Esophagus squamous epithelium (tissue), 5 donors: ENCODE measurements around the gene SLC51B. TPM values are rescaled to one million over a fixed set of nuclear protein-coding genes. Genes with fewer than 3 reads are reported as not detected.

Experiments used
- DNase-seq: peaks from one replicate; lab custom pipeline; 2025; lab: John Stamatoyannopoulos, UW
- H3K27ac ChIP-seq, 4 donors: fragments of 200-600 bp; sonication (generic); one replicate each; pipeline ENCODE4 v1.5.1; 2016 to 2019; ENCODE audit warnings: mild to moderate bottlenecking in 1 of 4
- H3K27me3 ChIP-seq, 4 donors: fragments of 200-600 bp; sonication (generic); 1 replicate in 3 of 4; 2 replicates in 1 of 4; pipeline versions ENCODE4 v1.5.1 to v1.6.0; 2017 to 2021; ENCODE audit warnings: antibody characterized with exemption in 1 of 4
- H3K36me3 ChIP-seq, 3 donors: fragments of 200-600 bp; sonication (generic); one replicate each; pipeline ENCODE4 v1.5.1; 2016 to 2019
- H3K4me1 ChIP-seq, 3 donors: fragments of 200-600 bp; sonication (generic); one replicate each; pipeline ENCODE4 v1.5.1; 2017 to 2019
- H3K4me3 ChIP-seq, 4 donors: fragments of 200-600 bp; sonication (generic); 1 replicate in 3 of 4; 2 replicates in 1 of 4; pipeline ENCODE4 v1.5.1; 2016 to 2019; ENCODE audit warnings: mild to moderate bottlenecking in 2 of 4, moderate library complexity in 1 of 4
- H3K9me3 ChIP-seq, 3 donors: fragments of 200-600 bp; sonication (generic); one replicate each; pipeline ENCODE4 v1.5.1; 2016 to 2019
- POLR2A ChIP-seq, 4 donors: fragments of 450-650 bp; IDR thresholded peaks; one replicate each; pipeline ENCODE4 v1.6.1; 2017; ENCODE audit warnings: antibody characterized with exemption in 4 of 4, mild to moderate bottlenecking in 4 of 4, moderate library complexity in 3 of 4
- WGBS, 2 donors: methylation state at CpG; one replicate each; pipeline ENCODE4 v1.1.5; 2018; 5-methylcytosine and 5-hydroxymethylcytosine counted together
- intact Hi-C: fragments of 100-400 bp; cut with DNase I; formaldehyde crosslinking; loops from one replicate; pipeline ENCODE4 v1.15.0; 2022
- total RNA-seq, 4 donors: library from RNA; depleted of rRNA; stranded (reverse); fragments of >200 nt; gene quantifications; one replicate each; pipeline ENCODE4 v1.1.0, GENCODE V29; 2016
- TF ChIP-seq, protein P1 (sequence below), 6 experiments: fragments of 450-650 bp in 4 of 6; fragments of 200-600 bp in 2 of 6; sonication (generic) in 2 of 6; IDR thresholded peaks; one replicate each; pipeline ENCODE4 v1.5.1; 2016 to 2019; ENCODE audit warnings: antibody characterized with exemption in 6 of 6, mild to moderate bottlenecking in 4 of 6, moderate library complexity in 4 of 6
- donor health status: DM: yes; HTN: yes; CAD: no.

The SLC51B gene
- total RNA-seq, 4 donors from 2014 or later: not detected

DNA sequence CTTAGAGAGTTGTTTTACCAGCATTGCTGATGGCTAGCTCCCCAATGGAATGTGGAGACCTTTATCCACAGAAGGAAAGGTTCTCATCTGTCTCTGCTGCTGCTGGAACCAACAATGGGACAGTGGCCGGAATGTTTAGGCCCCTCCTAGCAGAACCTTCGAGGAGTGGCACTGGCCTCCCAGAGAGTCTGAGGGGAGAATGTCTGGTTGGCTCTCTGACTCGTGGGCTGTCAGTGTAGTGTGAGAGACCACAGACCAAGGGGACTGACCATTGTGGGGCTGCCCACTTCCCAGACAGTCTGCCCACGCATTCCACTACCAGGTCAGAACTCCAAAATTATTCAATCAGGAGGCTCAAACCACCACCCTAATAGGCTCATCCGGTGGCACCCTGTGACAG is 17.5 kb downstream of the SLC51B start:
- Histone ChIP-seq H3K9me3 (no peaks in the 10 kb centered on the region), H3K4me3 (no peak overlapping the region), H3K27ac (peak overlapping the region; percentile 40 to 92 (median 80)), H3K27me3 (peaks cover 0 to 30% (median 0%) of the 10 kb centered on the region in 4 donors), H3K36me3 (peaks cover 0 to 3% (median 0%) of the 10 kb centered on the region in 3 donors), H3K4me1 (peaks cover 5 to 78% (median 16%) of the 10 kb centered on the region in 3 donors)
- TF ChIP-seq POLR2A (IDR thresholded peaks at IDR 0.05): no peak
- TF ChIP-seq, protein P1, sequence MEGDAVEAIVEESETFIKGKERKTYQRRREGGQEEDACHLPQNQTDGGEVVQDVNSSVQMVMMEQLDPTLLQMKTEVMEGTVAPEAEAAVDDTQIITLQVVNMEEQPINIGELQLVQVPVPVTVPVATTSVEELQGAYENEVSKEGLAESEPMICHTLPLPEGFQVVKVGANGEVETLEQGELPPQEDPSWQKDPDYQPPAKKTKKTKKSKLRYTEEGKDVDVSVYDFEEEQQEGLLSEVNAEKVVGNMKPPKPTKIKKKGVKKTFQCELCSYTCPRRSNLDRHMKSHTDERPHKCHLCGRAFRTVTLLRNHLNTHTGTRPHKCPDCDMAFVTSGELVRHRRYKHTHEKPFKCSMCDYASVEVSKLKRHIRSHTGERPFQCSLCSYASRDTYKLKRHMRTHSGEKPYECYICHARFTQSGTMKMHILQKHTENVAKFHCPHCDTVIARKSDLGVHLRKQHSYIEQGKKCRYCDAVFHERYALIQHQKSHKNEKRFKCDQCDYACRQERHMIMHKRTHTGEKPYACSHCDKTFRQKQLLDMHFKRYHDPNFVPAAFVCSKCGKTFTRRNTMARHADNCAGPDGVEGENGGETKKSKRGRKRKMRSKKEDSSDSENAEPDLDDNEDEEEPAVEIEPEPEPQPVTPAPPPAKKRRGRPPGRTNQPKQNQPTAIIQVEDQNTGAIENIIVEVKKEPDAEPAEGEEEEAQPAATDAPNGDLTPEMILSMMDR (IDR thresholded peaks at IDR 0.05): no peak
- DNase-seq: no peak
- WGBS, 2 donors: 61 to 67% methylated on average over 1 to 4 of the region's 5 CpGs
- intact Hi-C loops: no loop called here

DNA sequence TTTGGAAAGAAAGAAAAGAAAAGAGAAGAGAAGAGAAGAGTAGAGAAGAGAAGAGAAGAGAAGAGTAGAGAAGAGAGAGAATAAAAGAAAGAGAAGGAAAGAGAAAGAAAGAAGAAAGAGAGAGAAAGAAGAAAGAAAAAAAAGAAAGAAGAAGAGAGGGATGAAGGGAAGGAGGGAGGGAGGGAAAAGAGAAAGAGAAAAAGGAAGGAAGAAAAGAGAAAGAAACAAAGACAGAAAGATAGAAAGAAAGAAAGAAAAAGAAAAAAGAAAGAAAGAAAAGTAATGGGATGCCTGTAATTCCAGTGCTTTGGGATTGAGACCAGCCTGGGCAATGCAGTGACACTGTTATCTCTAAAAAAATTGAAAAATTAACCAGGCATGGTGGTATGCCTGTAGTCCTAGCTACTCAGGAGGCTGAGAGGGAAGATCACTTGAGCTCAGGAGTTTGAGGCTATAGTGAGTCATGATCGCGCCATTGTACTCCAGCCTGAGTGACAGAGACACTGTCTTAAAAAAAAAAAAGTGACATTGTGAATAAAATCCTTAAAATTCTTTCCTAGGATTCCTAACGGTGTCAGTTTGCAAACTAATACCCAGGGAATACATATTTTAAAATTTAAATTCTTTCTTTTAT is 20.9 kb downstream of the SLC51B start:
- Histone ChIP-seq H3K36me3 (no peaks in the 10 kb centered on the region), H3K27ac (peak overlapping the region; percentile 79 to 97 (median 86)), H3K27me3 (peaks cover 0 to 36% (median 0%) of the 10 kb centered on the region in 4 donors), H3K4me1 (peaks cover 6 to 91% (median 19%) of the 10 kb centered on the region in 3 donors), H3K4me3 (peak overlapping the region in 3 of 4 donors; percentile 43 to 80 (median 58)), H3K9me3 (no peaks in the 10 kb centered on the region)
- no peak for DNase-seq
- intact Hi-C loops: no loop called here
- no peak for TF ChIP-seq POLR2A (IDR thresholded peaks at IDR 0.05)
- 43 to 52% methylated on average over 3 of the region's 3 CpGs for WGBS, 2 donors

DNA sequence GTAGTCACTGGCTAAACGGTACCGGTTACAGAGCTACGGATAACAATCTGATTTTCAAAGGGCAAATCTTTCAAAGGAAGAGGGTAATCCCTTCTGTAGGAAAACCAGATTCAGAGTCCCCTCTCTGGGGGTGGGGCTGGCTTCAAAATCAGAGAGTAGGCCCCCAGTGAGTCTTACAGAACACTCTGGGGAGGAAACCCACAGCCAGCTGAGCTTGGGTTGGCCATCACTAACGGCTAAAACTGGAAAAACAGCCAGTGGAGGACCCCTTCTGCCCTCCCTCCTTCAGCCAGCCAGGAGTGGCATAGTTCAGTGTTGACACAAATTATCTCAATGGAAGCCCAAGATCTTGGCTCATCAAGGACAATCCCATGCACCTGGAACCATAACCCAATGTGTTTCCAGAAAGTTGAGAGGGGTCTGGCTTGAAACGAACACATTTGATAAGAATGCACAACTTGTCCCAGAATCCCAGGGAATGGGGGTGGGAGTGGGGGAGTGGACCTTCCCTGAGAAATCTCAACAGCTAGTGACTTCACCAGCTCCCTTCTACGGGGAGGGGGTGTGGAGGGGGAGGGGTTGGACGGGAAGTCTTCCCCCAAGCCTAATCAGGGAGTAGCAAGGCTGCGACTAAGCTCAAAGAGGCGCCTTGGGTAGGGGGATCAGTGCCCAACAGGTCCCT is 21.6 kb downstream of the SLC51B start:
- intact Hi-C loops: no loop called here
- TF ChIP-seq POLR2A (IDR thresholded peaks at IDR 0.05): no peak
- TF ChIP-seq, protein P1 (IDR thresholded peaks at IDR 0.05): no peak

DNA sequence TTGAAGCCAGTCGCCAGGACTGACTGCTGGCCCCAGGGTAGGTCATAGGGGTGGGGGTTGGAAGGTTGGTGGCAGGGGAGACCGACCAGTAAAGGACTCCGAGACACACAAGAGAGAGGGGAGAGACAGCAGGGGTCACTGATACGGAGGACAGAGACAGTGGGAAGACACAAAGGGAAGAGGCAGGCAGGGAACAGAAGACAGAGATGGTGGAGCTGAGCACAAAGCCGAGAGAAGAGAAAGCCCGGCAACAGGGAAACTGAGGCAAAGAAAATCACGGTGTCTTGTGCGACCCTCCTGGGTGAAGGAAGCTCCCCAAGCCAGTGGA is 22.1 kb downstream of the SLC51B start:
- Histone ChIP-seq H3K9me3 (no peaks in the 10 kb centered on the region), H3K4me1 (peaks cover 6 to 91% (median 24%) of the 10 kb centered on the region in 3 donors), H3K27me3 (peaks cover 0 to 36% (median 0%) of the 10 kb centered on the region in 4 donors), H3K27ac (peak overlapping the region; percentile 79 to 97 (median 86)), H3K4me3 (peak overlapping the region; percentile 34 to 80 (median 50)), H3K36me3 (no peaks in the 10 kb centered on the region)
- 22 to 29% methylated on average over 8 of the region's 8 CpGs for WGBS, 2 donors
- DNase-seq: no peak
- intact Hi-C loops: no loop called here
- TF ChIP-seq, protein P1 (IDR thresholded peaks at IDR 0.05): no peak
- no peak for TF ChIP-seq POLR2A (IDR thresholded peaks at IDR 0.05)

More for the DNA sequence above, 21.6 kb downstream of the SLC51B start:
- 36 to 51% methylated on average over 7 to 8 of the region's 9 CpGs for WGBS, 2 donors
- DNase-seq: no peak
- no peaks in the 10 kb centered on the region for H3K9me3 ChIP-seq
- peak overlapping the region; percentile 79 to 97 (median 86) for H3K27ac ChIP-seq
- peaks cover 6 to 91% (median 22%) of the 10 kb centered on the region in 3 donors for H3K4me1 ChIP-seq
- H3K36me3 ChIP-seq: no peaks in the 10 kb centered on the region
- H3K4me3 ChIP-seq: peak overlapping the region; percentile 34 to 80 (median 50)
- H3K27me3 ChIP-seq: peaks cover 0 to 36% (median 0%) of the 10 kb centered on the region in 4 donors

DNA sequence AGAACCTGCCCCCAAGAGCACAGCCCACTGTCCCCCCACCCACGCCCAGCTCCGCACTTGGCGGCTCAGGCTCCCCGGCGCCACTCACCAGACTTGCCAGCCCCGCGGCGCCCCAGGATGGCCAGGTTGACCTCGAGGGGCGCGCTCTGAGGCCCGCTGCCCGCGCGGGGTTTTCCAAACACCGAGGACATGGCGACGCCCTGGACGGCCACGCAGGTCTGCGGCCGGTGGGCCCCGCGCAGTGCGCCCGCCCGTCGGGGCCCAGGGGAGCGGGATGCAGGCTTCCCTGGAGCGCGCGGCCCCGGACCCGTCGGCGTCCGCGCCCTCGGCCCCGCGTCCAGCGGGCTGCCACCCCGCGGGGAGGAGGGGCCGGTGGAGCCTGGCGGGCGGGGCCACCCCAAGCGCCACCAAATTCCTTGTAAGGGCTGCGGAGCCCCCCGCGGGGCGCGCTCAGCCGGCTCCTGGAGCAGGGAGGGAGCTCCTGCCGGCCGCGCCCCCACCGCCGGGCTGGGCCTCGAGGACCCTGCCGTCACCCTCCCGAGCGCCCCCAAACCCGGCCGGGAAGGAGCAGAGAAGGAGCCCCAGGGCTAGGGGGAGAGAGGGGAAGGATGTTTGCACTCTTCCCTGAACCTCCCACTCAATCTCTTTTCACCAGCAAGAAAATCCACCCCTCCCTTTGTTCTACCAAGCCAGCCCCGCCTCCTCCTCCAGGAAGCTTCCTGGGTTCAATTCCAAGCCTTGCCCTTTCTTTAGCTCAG is 22.6 kb downstream of the SLC51B start, which contains the start of gene RASL12:
RASL12 (minus strand) TSS at position 347 of the 758 bp plus-strand sequence; CDS start at position 191, 156 bp downstream.
- intact Hi-C loops: no loop called here
- H3K9me3 ChIP-seq: no peaks in the 10 kb centered on the region
- H3K27ac ChIP-seq: peak within 1 kb of the TSS; percentile 79 to 97 (median 86)
- peak within 1 kb of the TSS; percentile 34 to 80 (median 50) for H3K4me3 ChIP-seq
- peaks cover 0 to 36% (median 0%) of the 10 kb centered on the region in 4 donors for H3K27me3 ChIP-seq
- no peaks in the 10 kb centered on the region for H3K36me3 ChIP-seq
- DNase-seq: no peak
- peaks cover 6 to 89% (median 24%) of the 10 kb centered on the region in 3 donors for H3K4me1 ChIP-seq
- TF ChIP-seq POLR2A (IDR thresholded peaks at IDR 0.05): peak in 1 of 4 donors; percentile 56
- TF ChIP-seq, protein P1 (IDR thresholded peaks at IDR 0.05): no peak
- 6 to 11% methylated on average over 17 of the region's 66 CpGs for WGBS, 2 donors
